Loucy (cell line): Measurements from ENCODE around the gene RBMY1J.
"Not testable (repeated sequence)": the region's sequence is repeated elsewhere in the genome, so short reads cannot be mapped to it uniquely, and the experiment has no call there.

Source experiments
- H2AFZ ChIP-seq: fragments of 200-600 bp; sonication (generic); 2 replicates; pipeline ENCODE4 v1.6.0; 2016; ENCODE audit warnings: antibody characterized with exemption, mild to moderate bottlenecking, low read length, moderate library complexity
- H3F3A ChIP-seq: fragments of 200-600 bp; 2 replicates; pipeline ENCODE4 v1.6.0; 2016; ENCODE audit warnings: antibody characterized with exemption, low read depth, mild to moderate bottlenecking
- H3K27me3 ChIP-seq: fragments of 200-600 bp; sonication (generic); 2 replicates; pipeline ENCODE4 v1.6.1; 2014; ENCODE audit warnings: low read length, mild to moderate bottlenecking; ENCODE audit not compliant: insufficient read depth, poor library complexity, severe bottlenecking
- H3K36me3 ChIP-seq: fragments of 200-600 bp; sonication (generic); 2 replicates; pipeline ENCODE4 v1.6.1; 2016; ENCODE audit warnings: low read length; ENCODE audit not compliant: insufficient read depth
- H3K4me1 ChIP-seq: fragments of 200-600 bp; sonication (generic); 2 replicates; pipeline ENCODE4 v1.5.1; 2014; ENCODE audit warnings: low read length, mild to moderate bottlenecking; ENCODE audit not compliant: insufficient read depth, poor library complexity, severe bottlenecking
- H3K4me2 ChIP-seq: fragments of 200-600 bp; sonication (generic); 2 replicates; pipeline ENCODE4 v1.6.0; 2014; ENCODE audit warnings: antibody characterized with exemption, low read length, low read depth, mild to moderate bottlenecking; ENCODE audit not compliant: poor library complexity, severe bottlenecking
- H3K4me3 ChIP-seq: fragments of 200-600 bp; sonication (generic); 2 replicates; pipeline ENCODE4 v1.5.1; 2014; ENCODE audit warnings: low read length, mild to moderate bottlenecking, mixed read lengths; ENCODE audit not compliant: poor library complexity, severe bottlenecking
- H3K79me2 ChIP-seq: fragments of 200-600 bp; sonication (generic); 2 replicates; pipeline ENCODE4 v1.6.1; 2014; ENCODE audit warnings: low read length; ENCODE audit not compliant: insufficient read depth
- H3K9ac ChIP-seq: fragments of 200-600 bp; sonication (generic); 2 replicates; pipeline ENCODE4 v1.6.0; 2014; ENCODE audit warnings: mild to moderate bottlenecking, low read depth, low read length, moderate library complexity; ENCODE audit not compliant: poor library complexity, severe bottlenecking
- H3K9me2 ChIP-seq: fragments of 200-600 bp; sonication (generic); replicated peaks from 2 replicates; pipeline ENCODE4 v1.6.1; 2016; ENCODE audit warnings: low read depth, low read length, mixed read lengths
- H3K9me3 ChIP-seq: fragments of 200-600 bp; sonication (generic); 2 replicates; pipeline ENCODE4 v1.6.1; 2014; ENCODE audit warnings: mild to moderate bottlenecking, antibody characterized with exemption, low read length, low read depth; ENCODE audit not compliant: insufficient read depth
- H4K20me1 ChIP-seq: fragments of 200-600 bp; sonication (generic); 2 replicates; pipeline ENCODE4 v1.6.0; 2014; ENCODE audit warnings: antibody characterized with exemption, low read length, mild to moderate bottlenecking; ENCODE audit not compliant: insufficient read depth, poor library complexity, severe bottlenecking
- EZH2phosphoT487 ChIP-seq: fragments of 200-600 bp; IDR thresholded peaks from 2 replicates; pipeline ENCODE4 v1.6.1; 2018; ENCODE audit warnings: antibody characterized with exemption, mild to moderate bottlenecking, moderate library complexity, borderline replicate concordance
- TF ChIP-seq, protein P1 (sequence below): fragments of 200-600 bp; sonication (generic); conservative IDR thresholded peaks from 2 replicates; pipeline ENCODE4 v1.5.1; 2014; ENCODE audit warnings: mild to moderate bottlenecking, antibody characterized with exemption, low read length

The RBMY1J gene

DNA sequence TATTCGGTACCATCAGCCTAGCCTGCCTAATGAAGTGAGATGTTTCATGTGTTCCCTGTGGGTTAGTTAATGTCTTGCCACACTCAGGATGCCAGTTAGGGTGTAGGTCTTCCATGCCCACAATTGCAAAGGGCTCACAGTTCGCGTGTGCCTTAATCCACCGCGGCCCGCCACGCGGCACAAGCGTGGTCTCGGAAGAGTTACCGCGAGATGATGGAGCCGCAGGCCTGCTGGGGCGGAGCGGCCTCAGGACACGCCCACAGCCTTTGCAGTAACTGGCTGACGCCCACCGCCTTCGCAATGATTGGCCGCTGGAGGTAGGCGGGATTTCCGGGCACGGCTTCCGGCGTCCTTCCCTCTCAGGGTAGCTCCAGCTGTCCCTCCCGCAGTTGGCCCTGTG, at the start of gene RBMY1J:
Gene RBMY1J (plus strand): TSS at position 301 of the 400 bp plus-strand sequence. CDS start 2,038 bp downstream, outside the sequence.
- H2AFZ ChIP-seq, H3K4me1 ChIP-seq, H3K9me3 ChIP-seq, H3K27me3 ChIP-seq, H3K36me3 ChIP-seq, H3K9me2 ChIP-seq, H3K79me2 ChIP-seq, H3K4me2 ChIP-seq, H3K4me3 ChIP-seq, H3F3A ChIP-seq, H3K9ac ChIP-seq, H4K20me1 ChIP-seq: not testable (repeated sequence)

- Histone ChIP-seq H3K27me3 (no peaks in the 10 kb centered on the region), H3K9ac (no peak overlapping the region), H3K4me1 (no peaks in the 10 kb centered on the region), H2AFZ (no peak overlapping the region), H3K79me2 (no peaks in the 10 kb centered on the region), H3K4me2 (no peak overlapping the region), H3K4me3 (no peak overlapping the region), H4K20me1 (no peaks in the 10 kb centered on the region), H3K36me3 (no peaks in the 10 kb centered on the region), H3K9me2 (no peaks in the 10 kb centered on the region), H3F3A (no peaks in the 10 kb centered on the region), H3K9me3 (no peaks in the 10 kb centered on the region)
- no peak for TF ChIP-seq EZH2phosphoT487
- TF ChIP-seq, protein P1, sequence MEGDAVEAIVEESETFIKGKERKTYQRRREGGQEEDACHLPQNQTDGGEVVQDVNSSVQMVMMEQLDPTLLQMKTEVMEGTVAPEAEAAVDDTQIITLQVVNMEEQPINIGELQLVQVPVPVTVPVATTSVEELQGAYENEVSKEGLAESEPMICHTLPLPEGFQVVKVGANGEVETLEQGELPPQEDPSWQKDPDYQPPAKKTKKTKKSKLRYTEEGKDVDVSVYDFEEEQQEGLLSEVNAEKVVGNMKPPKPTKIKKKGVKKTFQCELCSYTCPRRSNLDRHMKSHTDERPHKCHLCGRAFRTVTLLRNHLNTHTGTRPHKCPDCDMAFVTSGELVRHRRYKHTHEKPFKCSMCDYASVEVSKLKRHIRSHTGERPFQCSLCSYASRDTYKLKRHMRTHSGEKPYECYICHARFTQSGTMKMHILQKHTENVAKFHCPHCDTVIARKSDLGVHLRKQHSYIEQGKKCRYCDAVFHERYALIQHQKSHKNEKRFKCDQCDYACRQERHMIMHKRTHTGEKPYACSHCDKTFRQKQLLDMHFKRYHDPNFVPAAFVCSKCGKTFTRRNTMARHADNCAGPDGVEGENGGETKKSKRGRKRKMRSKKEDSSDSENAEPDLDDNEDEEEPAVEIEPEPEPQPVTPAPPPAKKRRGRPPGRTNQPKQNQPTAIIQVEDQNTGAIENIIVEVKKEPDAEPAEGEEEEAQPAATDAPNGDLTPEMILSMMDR, result no peak
Observed at GRCh38 chrY:22367416-22367815, 35.8 kb upstream of the RBMY1J start.

- H3K4me2 ChIP-seq, result no peak overlapping the region
- H4K20me1 ChIP-seq, result no peaks in the 10 kb centered on the region
- no peaks in the 10 kb centered on the region for H3K4me1 ChIP-seq
- H3K9me2 ChIP-seq, result no peaks in the 10 kb centered on the region
- no peak overlapping the region for H3K9ac ChIP-seq
- no peak overlapping the region for H2AFZ ChIP-seq
- no peaks in the 10 kb centered on the region for H3K79me2 ChIP-seq
- no peak for TF ChIP-seq EZH2phosphoT487
- TF ChIP-seq, protein P1, result no peak
- no peaks in the 10 kb centered on the region for H3K9me3 ChIP-seq
- H3K4me3 ChIP-seq, result no peak overlapping the region
- H3K36me3 ChIP-seq, result no peaks in the 10 kb centered on the region
- no peaks in the 10 kb centered on the region for H3F3A ChIP-seq
- H3K27me3 ChIP-seq, result no peaks in the 10 kb centered on the region
Observed at GRCh38 chrY:22370623-22371022, 32.6 kb upstream of the RBMY1J start.

DNA sequence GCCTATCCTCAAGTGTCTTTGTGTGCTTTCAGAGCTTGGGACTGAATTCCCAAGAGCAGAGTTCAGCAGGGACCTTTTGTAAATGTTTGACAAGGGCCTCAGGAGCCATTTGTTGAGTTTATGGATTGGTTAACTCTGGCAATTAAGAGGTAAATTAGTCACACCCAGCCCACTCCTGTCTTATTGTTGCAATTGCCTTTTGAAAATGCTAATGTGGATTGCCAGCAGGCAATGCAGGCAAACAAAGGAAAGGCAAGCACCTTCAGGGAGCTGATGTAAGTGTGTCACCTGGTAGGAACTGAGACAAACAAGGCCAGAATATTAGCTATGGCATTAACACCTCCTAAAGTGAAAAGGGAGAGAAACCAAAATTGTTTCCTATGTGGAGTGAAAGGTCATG, 29.7 kb upstream of the RBMY1J start:
- Histone ChIP-seq H3K9me3 (no peaks in the 10 kb centered on the region), H3K9me2 (no peaks in the 10 kb centered on the region), H3K4me3 (no peak overlapping the region), H3K79me2 (no peaks in the 10 kb centered on the region), H3K36me3 (no peaks in the 10 kb centered on the region), H4K20me1 (no peaks in the 10 kb centered on the region), H2AFZ (no peak overlapping the region), H3K4me2 (no peak overlapping the region), H3K27me3 (no peaks in the 10 kb centered on the region), H3K9ac (no peak overlapping the region), H3K4me1 (no peaks in the 10 kb centered on the region), H3F3A (no peaks in the 10 kb centered on the region)
- TF ChIP-seq, protein P1, result no peak
- TF ChIP-seq EZH2phosphoT487, result no peak

DNA sequence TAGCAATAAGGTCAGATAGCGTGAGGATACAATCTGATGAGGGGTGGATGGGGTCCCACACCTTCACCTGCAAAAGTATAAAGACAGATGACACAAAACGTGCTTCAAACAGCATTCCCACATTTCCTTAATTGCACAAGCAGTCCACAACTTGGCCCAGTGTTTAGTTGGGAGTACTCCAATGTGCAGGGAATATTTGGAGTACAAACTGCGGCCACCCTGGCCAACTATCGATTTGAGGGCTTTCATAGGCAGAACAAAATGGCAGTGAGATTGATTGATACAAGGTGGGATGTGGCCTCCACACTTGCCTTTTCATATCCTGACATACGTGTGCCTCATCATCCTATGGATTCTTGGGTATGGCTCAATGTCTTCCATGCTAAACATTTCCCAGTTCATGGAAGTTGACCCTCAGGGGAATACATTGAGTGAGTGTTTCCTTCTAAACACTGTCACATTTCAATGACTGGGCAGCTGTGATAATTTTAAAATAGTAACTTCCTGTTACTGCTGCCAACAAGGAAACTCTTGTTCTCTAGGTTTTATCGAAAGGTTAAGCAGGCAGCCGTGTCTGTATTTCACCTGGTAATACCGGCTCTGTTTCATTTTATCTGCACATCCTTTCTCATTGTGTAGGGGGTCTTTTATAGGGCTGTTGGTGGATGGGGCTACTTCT, 41.6 kb downstream of the RBMY1J start:
- not testable (repeated sequence) for H3K4me2 ChIP-seq, H3K4me3 ChIP-seq, H2AFZ ChIP-seq, H3K36me3 ChIP-seq, H3K79me2 ChIP-seq, H3K4me1 ChIP-seq, H3K27me3 ChIP-seq, H3K9me3 ChIP-seq, H3F3A ChIP-seq, H3K9me2 ChIP-seq, H3K9ac ChIP-seq, H4K20me1 ChIP-seq
